Vagina (tissue), 2 donors: ENCODE results near the gene GMEB2. TPM values are rescaled to one million over a fixed set of nuclear protein-coding genes. Genes with fewer than 3 reads are reported as not detected.

Experiments
- DNase-seq, 2 donors: peaks; one replicate each; pipeline ENCODE4 v3.0.0-alpha.2; 2017; ENCODE audit errors: extremely low spot score in 2 of 2
- H3K27ac ChIP-seq: fragments of 200-600 bp; sonication (generic); one replicate; pipeline ENCODE4 v1.5.1; 2019
- H3K27me3 ChIP-seq: fragments of 200-600 bp; sonication (generic); one replicate; pipeline ENCODE4 v1.5.1; 2019
- H3K36me3 ChIP-seq, 2 donors: fragments of 200-600 bp; sonication (generic); one replicate each; pipeline ENCODE4 v1.5.1; 2017 to 2019
- H3K4me1 ChIP-seq: fragments of 200-600 bp; sonication (generic); one replicate; pipeline ENCODE4 v1.5.1; 2019
- H3K4me3 ChIP-seq, 2 donors: fragments of 200-600 bp; sonication (generic); 1 replicate in 1 of 2; 2 replicates in 1 of 2; pipeline ENCODE4 v1.5.1; 2016 to 2019
- H3K9me3 ChIP-seq: fragments of 200-600 bp; sonication (generic); one replicate; pipeline ENCODE4 v1.5.1; 2019
- POLR2A ChIP-seq, 2 donors: fragments of 450-650 bp; IDR thresholded peaks; one replicate each; pipeline ENCODE4 v1.6.1; 2017; ENCODE audit warnings: antibody characterized with exemption in 2 of 2, mild to moderate bottlenecking in 2 of 2, moderate library complexity in 2 of 2
- POLR2AphosphoS5 ChIP-seq, 2 donors: sonication (generic); formaldehyde crosslinking; IDR thresholded peaks; one replicate each; pipeline ENCODE4 v1.9.0; 2017; ENCODE audit warnings: antibody characterized with exemption in 2 of 2, mild to moderate bottlenecking in 2 of 2, low read depth in 1 of 2; ENCODE audit not compliant: insufficient read depth in 1 of 2
- intact Hi-C: fragments of 100-400 bp; cut with DNase I; formaldehyde crosslinking; loops from one replicate; pipeline ENCODE4 v1.15.1; 2023
- total RNA-seq: library from RNA; depleted of rRNA; stranded (reverse); fragments of >200 nt; gene quantifications from one replicate; pipeline ENCODE4 v1.2.3, GENCODE V29; 2016
- TF ChIP-seq, protein P1 (sequence below), 3 experiments: fragments of 450-650 bp in 2 of 3; fragments of 200-600 bp in 1 of 3; sonication (generic) in 1 of 3; IDR thresholded peaks; one replicate each; pipeline ENCODE4 v1.5.1; 2017 to 2019; ENCODE audit warnings: antibody characterized with exemption in 3 of 3, mild to moderate bottlenecking in 2 of 3, moderate library complexity in 2 of 3

GMEB2 gene
- total RNA-seq, 1 donor from 2014 or later: 11.3 TPM

- Histone ChIP-seq H3K27ac (no peak overlapping the region), H3K4me3 (no peak overlapping the region), H3K27me3 (no peaks in the 10 kb centered on the region), H3K9me3 (no peaks in the 10 kb centered on the region), H3K4me1 (peaks cover 18% of the 10 kb centered on the region), H3K36me3 (no peaks in the 10 kb centered on the region)
- no peak for DNase-seq
- TF ChIP-seq POLR2A (IDR thresholded peaks at IDR 0.05): no peak
- intact Hi-C loops: no loop called here
Measured at GRCh38 chr20:63648190-63648589, 21.3 kb upstream of the GMEB2 start.

GRCh38 chr20:63645218-63645617, 18.3 kb upstream of the GMEB2 start:
- peaks cover 9% of the 10 kb centered on the region for H3K4me1 ChIP-seq
- TF ChIP-seq POLR2A (IDR thresholded peaks at IDR 0.05): no peak
- TF ChIP-seq, protein P1, sequence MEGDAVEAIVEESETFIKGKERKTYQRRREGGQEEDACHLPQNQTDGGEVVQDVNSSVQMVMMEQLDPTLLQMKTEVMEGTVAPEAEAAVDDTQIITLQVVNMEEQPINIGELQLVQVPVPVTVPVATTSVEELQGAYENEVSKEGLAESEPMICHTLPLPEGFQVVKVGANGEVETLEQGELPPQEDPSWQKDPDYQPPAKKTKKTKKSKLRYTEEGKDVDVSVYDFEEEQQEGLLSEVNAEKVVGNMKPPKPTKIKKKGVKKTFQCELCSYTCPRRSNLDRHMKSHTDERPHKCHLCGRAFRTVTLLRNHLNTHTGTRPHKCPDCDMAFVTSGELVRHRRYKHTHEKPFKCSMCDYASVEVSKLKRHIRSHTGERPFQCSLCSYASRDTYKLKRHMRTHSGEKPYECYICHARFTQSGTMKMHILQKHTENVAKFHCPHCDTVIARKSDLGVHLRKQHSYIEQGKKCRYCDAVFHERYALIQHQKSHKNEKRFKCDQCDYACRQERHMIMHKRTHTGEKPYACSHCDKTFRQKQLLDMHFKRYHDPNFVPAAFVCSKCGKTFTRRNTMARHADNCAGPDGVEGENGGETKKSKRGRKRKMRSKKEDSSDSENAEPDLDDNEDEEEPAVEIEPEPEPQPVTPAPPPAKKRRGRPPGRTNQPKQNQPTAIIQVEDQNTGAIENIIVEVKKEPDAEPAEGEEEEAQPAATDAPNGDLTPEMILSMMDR (IDR thresholded peaks at IDR 0.05): no peak
- no peak for TF ChIP-seq POLR2AphosphoS5 (IDR thresholded peaks at IDR 0.05; ENCODE audit: insufficient read depth in 1 of 2, low read depth in 1 of 2)
- no peaks in the 10 kb centered on the region for H3K9me3 ChIP-seq
- H3K27ac ChIP-seq: no peak overlapping the region
- intact Hi-C loops: no loop called here
- H3K36me3 ChIP-seq: no peaks in the 10 kb centered on the region
- H3K4me3 ChIP-seq: no peak overlapping the region
- DNase-seq: no peak
- H3K27me3 ChIP-seq: no peaks in the 10 kb centered on the region

DNA sequence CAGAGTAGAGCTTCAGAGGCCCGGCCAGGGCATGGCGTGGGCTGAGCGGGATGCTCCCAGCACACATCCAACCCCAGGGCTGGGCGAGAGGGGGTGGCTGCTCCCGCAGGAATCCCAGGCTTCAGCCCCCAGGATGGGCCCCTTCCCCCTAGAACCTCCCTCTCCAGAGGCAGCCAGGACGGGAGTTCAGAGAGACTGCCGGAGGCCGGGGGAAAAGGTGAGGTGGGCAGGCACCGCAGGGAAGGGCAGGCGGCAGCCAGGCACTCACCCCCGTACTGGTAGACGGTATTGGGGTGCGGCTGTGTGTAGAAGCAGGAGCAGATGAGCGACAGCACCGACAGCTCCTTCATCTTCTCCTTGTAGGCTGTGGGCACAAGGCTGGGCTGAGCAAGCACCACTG, 17.0 kb upstream of the GMEB2 start:
- intact Hi-C loops: no loop called here
- no peak overlapping the region for H3K4me3 ChIP-seq
- H3K27ac ChIP-seq: no peak overlapping the region
- no peaks in the 10 kb centered on the region for H3K36me3 ChIP-seq
- no peak for TF ChIP-seq POLR2A (IDR thresholded peaks at IDR 0.05)
- no peak for TF ChIP-seq POLR2AphosphoS5 (IDR thresholded peaks at IDR 0.05; ENCODE audit: insufficient read depth in 1 of 2, low read depth in 1 of 2)
- TF ChIP-seq, protein P1 (IDR thresholded peaks at IDR 0.05): no peak
- H3K27me3 ChIP-seq: no peaks in the 10 kb centered on the region
- H3K4me1 ChIP-seq: peaks cover 13% of the 10 kb centered on the region
- no peak for DNase-seq
- H3K9me3 ChIP-seq: no peaks in the 10 kb centered on the region

GRCh38 chr20:63643499-63643898, 16.6 kb upstream of the GMEB2 start:
- no peaks in the 10 kb centered on the region for H3K9me3 ChIP-seq
- intact Hi-C loops: no loop called here
- no peaks in the 10 kb centered on the region for H3K36me3 ChIP-seq
- TF ChIP-seq, protein P1 (IDR thresholded peaks at IDR 0.05): no peak
- no peak for TF ChIP-seq POLR2A (IDR thresholded peaks at IDR 0.05)
- H3K27ac ChIP-seq: no peak overlapping the region
- no peaks in the 10 kb centered on the region for H3K27me3 ChIP-seq
- H3K4me1 ChIP-seq: peaks cover 13% of the 10 kb centered on the region
- no peak overlapping the region for H3K4me3 ChIP-seq
- no peak for DNase-seq

DNA sequence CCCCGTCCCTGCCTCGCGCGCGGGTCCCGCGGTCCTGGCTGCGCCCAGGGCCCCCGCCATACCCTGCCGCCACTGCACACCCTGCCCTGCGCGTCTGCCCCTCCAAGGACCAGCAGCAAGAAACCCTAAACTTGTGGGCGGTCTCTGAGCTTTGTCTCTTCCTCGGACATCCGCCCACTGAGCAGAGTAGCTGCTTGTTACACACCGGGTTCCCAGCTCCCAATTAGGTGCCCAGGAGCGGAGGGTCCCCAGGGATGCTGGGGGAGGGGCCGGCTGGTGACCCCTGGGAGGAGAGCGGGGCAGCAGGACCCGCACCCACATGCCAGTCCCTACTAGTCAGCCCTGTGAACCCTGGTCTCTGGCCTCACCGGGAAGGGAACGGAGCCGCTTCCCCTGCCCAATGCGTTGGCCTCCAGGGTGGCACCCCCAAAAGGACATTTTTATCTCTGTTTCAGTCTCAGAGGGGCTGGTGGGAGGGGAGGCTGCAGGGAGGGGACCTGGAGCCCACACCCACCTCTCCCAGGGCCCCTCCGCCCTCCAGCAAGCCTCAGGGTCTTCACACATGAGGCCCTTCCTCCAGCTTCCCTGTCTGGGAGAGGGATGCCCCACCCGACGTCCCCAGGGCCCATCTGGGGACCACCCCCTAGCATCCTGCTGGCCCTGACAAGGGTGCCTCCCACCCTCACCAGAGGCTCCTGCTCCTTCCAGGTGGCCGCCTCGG, 15.8 kb upstream of the GMEB2 start:
- peak overlapping the region; percentile 39 for H3K27ac ChIP-seq
- intact Hi-C loops: no loop called here
- H3K4me1 ChIP-seq: peaks cover 13% of the 10 kb centered on the region
- H3K4me3 ChIP-seq: peak overlapping the region; percentile 44 to 57
- TF ChIP-seq POLR2A (IDR thresholded peaks at IDR 0.05) (no peak), POLR2AphosphoS5 (IDR thresholded peaks at IDR 0.05; ENCODE audit: insufficient read depth in 1 of 2, low read depth in 1 of 2) (no peak)
- TF ChIP-seq, protein P1 (IDR thresholded peaks at IDR 0.05): no peak
- H3K27me3 ChIP-seq: no peaks in the 10 kb centered on the region
- no peak for DNase-seq
- no peaks in the 10 kb centered on the region for H3K9me3 ChIP-seq
- H3K36me3 ChIP-seq: no peaks in the 10 kb centered on the region
